ENCODE results near the gene LENG8.
A peak's percentile ranks its signal among the peaks of the same experiment; 100 is the strongest.
"Not testable (repeated sequence)": the region's sequence is repeated elsewhere in the genome, so short reads cannot be mapped to it uniquely, and the experiment has no call there.

LENG8 gene

DNA sequence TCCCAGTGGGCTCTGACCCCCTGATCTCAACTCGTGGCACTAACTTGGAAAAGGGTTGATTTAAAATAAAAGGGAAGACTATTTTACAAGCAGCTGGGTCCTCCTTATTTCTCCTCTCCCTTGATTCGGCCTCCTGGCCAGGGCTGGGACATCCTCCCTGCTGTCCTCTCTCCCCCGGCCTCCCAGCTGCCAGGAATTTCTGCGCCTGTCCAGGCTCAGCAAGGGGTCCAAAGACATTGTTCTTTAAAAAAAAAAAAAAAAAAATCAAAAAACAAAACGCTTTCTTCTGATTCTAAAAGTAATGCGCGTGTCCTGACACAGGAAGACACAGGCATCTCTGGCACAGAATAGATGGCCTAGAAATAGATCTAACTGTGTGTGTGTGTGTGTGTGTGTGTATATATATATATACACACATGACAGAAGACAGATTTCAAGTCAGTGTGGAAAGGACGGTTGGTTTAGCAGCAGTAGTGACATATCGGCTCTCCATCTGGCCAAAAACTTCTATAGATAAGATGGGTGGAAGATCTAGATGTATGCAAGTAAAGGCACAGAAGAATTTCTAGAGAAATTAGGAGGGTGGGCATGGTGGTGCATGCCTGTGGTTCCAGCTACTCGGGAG is 12.3 kb upstream of the LENG8 start:
- no peak overlapping the region for H3K23ac ChIP-seq (ENCODE audit: low read length)
- H3K18ac ChIP-seq (ENCODE audit: low read length), result no peak overlapping the region
- H3K4me1 ChIP-seq (ENCODE audit: control insufficient read depth, low read depth, low read length), result no peaks in the 10 kb centered on the region
- peaks cover 2% of the 10 kb centered on the region for H3K79me1 ChIP-seq (ENCODE audit: low read length)
- H2AK5ac ChIP-seq (ENCODE audit: low read length), result no peak overlapping the region
- H3K79me2 ChIP-seq (ENCODE audit: control insufficient read depth, insufficient read depth, low read length), result no peaks in the 10 kb centered on the region
- no peak overlapping the region for H4K5ac ChIP-seq (ENCODE audit: low read length)
- no peak overlapping the region for H3K56ac ChIP-seq (ENCODE audit: low read length)
- H3K27me3 ChIP-seq (ENCODE audit: insufficient read depth, low read length, poor library complexity), result no peaks in the 10 kb centered on the region
- DNase-seq, result no peak
- no peak overlapping the region for H3K9ac ChIP-seq (ENCODE audit: low read length)
- H3K4me3 ChIP-seq (ENCODE audit: low read length), result no peak overlapping the region
- H2BK120ac ChIP-seq (ENCODE audit: low read depth, low read length), result no peak overlapping the region
- no peaks in the 10 kb centered on the region for H3K36me3 ChIP-seq (ENCODE audit: control insufficient read depth, insufficient read depth, low read length)
- H3K4ac ChIP-seq (ENCODE audit: low read depth, low read length), result no peak overlapping the region
- no peak overlapping the region for H2BK15ac ChIP-seq (replicated peaks; ENCODE audit: low read depth)
- no peak overlapping the region for H2BK5ac ChIP-seq (ENCODE audit: low read length)
- H3K4me2 ChIP-seq (ENCODE audit: low read length), result no peak overlapping the region
- no peak overlapping the region for H4K8ac ChIP-seq (ENCODE audit: low read depth, low read length)
- no peak overlapping the region for H3K27ac ChIP-seq (ENCODE audit: low read depth, low read length)
- no CpG with 5 or more reads among the region's 10 CpGs for WGBS (ENCODE audit: extremely low coverage, insufficient coverage, low lambda C conversion rate)

- no peak overlapping the region for H3K56ac ChIP-seq (ENCODE audit: low read length)
- H3K4me2 ChIP-seq (ENCODE audit: low read length), result no peak overlapping the region
- H3K23ac ChIP-seq (ENCODE audit: low read length), result no peak overlapping the region
- H2BK120ac ChIP-seq (ENCODE audit: low read depth, low read length), result no peak overlapping the region
- no peaks in the 10 kb centered on the region for H3K4me1 ChIP-seq (ENCODE audit: control insufficient read depth, low read depth, low read length)
- WGBS (ENCODE audit: extremely low coverage, insufficient coverage, low lambda C conversion rate), result no CpG with 5 or more reads among the region's 15 CpGs
- peaks cover 2% of the 10 kb centered on the region for H3K79me1 ChIP-seq (ENCODE audit: low read length)
- H3K4ac ChIP-seq (ENCODE audit: low read depth, low read length), result no peak overlapping the region
- H2BK5ac ChIP-seq (ENCODE audit: low read length), result no peak overlapping the region
- no peak overlapping the region for H2BK15ac ChIP-seq (replicated peaks; ENCODE audit: low read depth)
- H3K4me3 ChIP-seq (ENCODE audit: low read length), result no peak overlapping the region
- no peaks in the 10 kb centered on the region for H3K27me3 ChIP-seq (ENCODE audit: insufficient read depth, low read length, poor library complexity)
- no peak overlapping the region for H3K18ac ChIP-seq (ENCODE audit: low read length)
- DNase-seq, result peak; percentile 85
- no peaks in the 10 kb centered on the region for H3K79me2 ChIP-seq (ENCODE audit: control insufficient read depth, insufficient read depth, low read length)
- peak overlapping the region; percentile 10 for H3K9ac ChIP-seq (ENCODE audit: low read length)
- H3K36me3 ChIP-seq (ENCODE audit: control insufficient read depth, insufficient read depth, low read length), result no peaks in the 10 kb centered on the region
- H4K8ac ChIP-seq (ENCODE audit: low read depth, low read length), result no peak overlapping the region
- H3K27ac ChIP-seq (ENCODE audit: low read depth, low read length), result no peak overlapping the region
- no peak overlapping the region for H4K5ac ChIP-seq (ENCODE audit: low read length)
- no peak overlapping the region for H2AK5ac ChIP-seq (ENCODE audit: low read length)
These were observed 9.7 kb upstream of the LENG8 start for GRCh38 chr19:54439174-54439851.

DNA sequence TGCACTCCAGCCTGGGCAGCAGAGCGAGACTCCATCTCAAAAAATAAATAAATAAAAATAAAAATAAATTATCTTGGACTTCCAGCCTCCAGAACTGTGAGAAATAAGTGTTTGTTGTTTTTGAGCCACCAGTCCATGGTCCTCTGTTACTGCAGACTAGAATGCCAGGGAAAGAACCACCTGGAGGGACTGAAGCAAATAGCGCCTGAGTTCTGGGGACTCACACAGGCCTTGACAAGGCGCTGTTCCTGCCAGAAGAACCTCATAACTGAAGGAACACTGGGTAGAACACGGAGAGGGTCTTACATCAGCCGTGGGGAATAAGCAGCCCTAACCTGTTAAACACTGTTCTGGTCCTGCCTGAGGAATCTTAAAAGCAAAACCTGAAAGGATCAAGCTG is 8.4 kb upstream of the LENG8 start:
- H3K4me3 ChIP-seq (ENCODE audit: low read length), result no peak overlapping the region
- H3K4me1 ChIP-seq (ENCODE audit: control insufficient read depth, low read depth, low read length), result no peaks in the 10 kb centered on the region
- WGBS (ENCODE audit: extremely low coverage, insufficient coverage, low lambda C conversion rate), result no CpG with 5 or more reads among the region's 5 CpGs
- no peak for DNase-seq
- no peak overlapping the region for H3K56ac ChIP-seq (ENCODE audit: low read length)
- no peak overlapping the region for H2BK15ac ChIP-seq (replicated peaks; ENCODE audit: low read depth)
- no peaks in the 10 kb centered on the region for H3K79me2 ChIP-seq (ENCODE audit: control insufficient read depth, insufficient read depth, low read length)
- no peak overlapping the region for H3K9ac ChIP-seq (ENCODE audit: low read length)
- H2BK120ac ChIP-seq (ENCODE audit: low read depth, low read length), result no peak overlapping the region
- H3K79me1 ChIP-seq (ENCODE audit: low read length), result peaks cover 2% of the 10 kb centered on the region
- H4K5ac ChIP-seq (ENCODE audit: low read length), result no peak overlapping the region
- no peak overlapping the region for H2BK5ac ChIP-seq (ENCODE audit: low read length)
- H3K23ac ChIP-seq (ENCODE audit: low read length), result no peak overlapping the region
- no peak overlapping the region for H2AK5ac ChIP-seq (ENCODE audit: low read length)
- no peak overlapping the region for H3K4ac ChIP-seq (ENCODE audit: low read depth, low read length)
- H3K4me2 ChIP-seq (ENCODE audit: low read length), result no peak overlapping the region
- H3K27ac ChIP-seq (ENCODE audit: low read depth, low read length), result no peak overlapping the region
- no peaks in the 10 kb centered on the region for H3K27me3 ChIP-seq (ENCODE audit: insufficient read depth, low read length, poor library complexity)
- no peak overlapping the region for H3K18ac ChIP-seq (ENCODE audit: low read length)
- H3K36me3 ChIP-seq (ENCODE audit: control insufficient read depth, insufficient read depth, low read length), result peaks cover 2% of the 10 kb centered on the region
- H4K8ac ChIP-seq (ENCODE audit: low read depth, low read length), result no peak overlapping the region

GRCh38 chr19:54444737-54445136 is 4.3 kb upstream of the LENG8 start:
- DNase-seq, result no peak
- Histone ChIP-seq H2BK5ac (ENCODE audit: low read length) (no peak overlapping the region), H3K27ac (ENCODE audit: low read depth, low read length) (no peak overlapping the region), H3K4me1 (ENCODE audit: control insufficient read depth, low read depth, low read length) (no peaks in the 10 kb centered on the region), H3K79me1 (ENCODE audit: low read length) (peaks cover 3% of the 10 kb centered on the region), H3K4ac (ENCODE audit: low read depth, low read length) (no peak overlapping the region), H3K18ac (ENCODE audit: low read length) (no peak overlapping the region), H4K8ac (ENCODE audit: low read depth, low read length) (no peak overlapping the region), H3K4me3 (ENCODE audit: low read length) (no peak overlapping the region), H4K5ac (ENCODE audit: low read length) (no peak overlapping the region), H2BK120ac (ENCODE audit: low read depth, low read length) (no peak overlapping the region), H3K23ac (ENCODE audit: low read length) (no peak overlapping the region), H3K27me3 (ENCODE audit: insufficient read depth, low read length, poor library complexity) (no peaks in the 10 kb centered on the region), H3K4me2 (ENCODE audit: low read length) (no peak overlapping the region), H3K36me3 (ENCODE audit: control insufficient read depth, insufficient read depth, low read length) (peaks cover 2% of the 10 kb centered on the region), H2BK15ac (replicated peaks; ENCODE audit: low read depth) (no peak overlapping the region), H3K79me2 (ENCODE audit: control insufficient read depth, insufficient read depth, low read length) (peaks cover 11% of the 10 kb centered on the region), H3K9ac (ENCODE audit: low read length) (no peak overlapping the region), H3K56ac (ENCODE audit: low read length) (no peak overlapping the region), H2AK5ac (ENCODE audit: low read length) (no peak overlapping the region)
- WGBS (ENCODE audit: extremely low coverage, insufficient coverage, low lambda C conversion rate), result no CpG with 5 or more reads among the region's 7 CpGs

DNA sequence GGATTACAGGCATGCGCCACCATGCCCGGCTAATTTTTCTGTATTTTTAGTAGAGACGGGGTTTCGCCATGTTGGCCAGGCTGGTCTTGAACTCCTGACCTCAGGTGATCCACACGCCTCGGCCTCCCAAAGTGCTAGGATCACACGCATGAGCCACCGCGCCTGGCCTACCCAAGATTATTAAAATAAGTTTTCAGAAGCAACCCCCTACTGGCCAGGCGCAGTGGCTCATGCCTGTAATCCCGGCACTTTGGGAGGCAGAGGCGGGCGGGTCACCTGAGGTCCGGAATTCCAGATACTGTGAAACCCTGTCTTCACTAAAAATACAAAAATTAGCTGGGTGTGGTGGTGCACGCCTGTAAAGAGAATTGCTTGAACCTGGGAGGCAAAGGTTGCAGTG is 2.6 kb upstream of the LENG8 start:
- not testable (repeated sequence) for H2BK120ac ChIP-seq (ENCODE audit: low read depth, low read length); H2BK5ac ChIP-seq (ENCODE audit: low read length); H3K4me2 ChIP-seq (ENCODE audit: low read length); H3K4ac ChIP-seq (ENCODE audit: low read depth, low read length); H2AK5ac ChIP-seq (ENCODE audit: low read length); H3K4me1 ChIP-seq (ENCODE audit: control insufficient read depth, low read depth, low read length); H4K8ac ChIP-seq (ENCODE audit: low read depth, low read length); H3K56ac ChIP-seq (ENCODE audit: low read length); H3K79me1 ChIP-seq (ENCODE audit: low read length); H3K36me3 ChIP-seq (ENCODE audit: control insufficient read depth, insufficient read depth, low read length); H3K4me3 ChIP-seq (ENCODE audit: low read length); DNase-seq; H4K5ac ChIP-seq (ENCODE audit: low read length); H2BK15ac ChIP-seq (replicated peaks; ENCODE audit: low read depth); H3K23ac ChIP-seq (ENCODE audit: low read length); H3K18ac ChIP-seq (ENCODE audit: low read length); H3K27ac ChIP-seq (ENCODE audit: low read depth, low read length); H3K27me3 ChIP-seq (ENCODE audit: insufficient read depth, low read length, poor library complexity); H3K9ac ChIP-seq (ENCODE audit: low read length)
- H3K79me2 ChIP-seq (ENCODE audit: control insufficient read depth, insufficient read depth, low read length), result peaks cover 27% of the 10 kb centered on the region
- no CpG with 5 or more reads among the region's 15 CpGs for WGBS (ENCODE audit: extremely low coverage, insufficient coverage, low lambda C conversion rate)

Measured in mesendoderm (in vitro differentiated cells).